Nucleus accumbens (tissue), 56 donors: Measurements from ENCODE around the gene BBS1.
A peak's percentile ranks its signal among the peaks of the same experiment; 100 is the strongest.
"Not testable (repeated sequence)": the region's sequence is repeated elsewhere in the genome, so short reads cannot be mapped to it uniquely, and the experiment has no call there.

Source experiments
- DNase-seq, 56 donors: peaks; one replicate each; lab custom pipeline; 2025; lab: John Stamatoyannopoulos, UW

Gene BBS1

DNA sequence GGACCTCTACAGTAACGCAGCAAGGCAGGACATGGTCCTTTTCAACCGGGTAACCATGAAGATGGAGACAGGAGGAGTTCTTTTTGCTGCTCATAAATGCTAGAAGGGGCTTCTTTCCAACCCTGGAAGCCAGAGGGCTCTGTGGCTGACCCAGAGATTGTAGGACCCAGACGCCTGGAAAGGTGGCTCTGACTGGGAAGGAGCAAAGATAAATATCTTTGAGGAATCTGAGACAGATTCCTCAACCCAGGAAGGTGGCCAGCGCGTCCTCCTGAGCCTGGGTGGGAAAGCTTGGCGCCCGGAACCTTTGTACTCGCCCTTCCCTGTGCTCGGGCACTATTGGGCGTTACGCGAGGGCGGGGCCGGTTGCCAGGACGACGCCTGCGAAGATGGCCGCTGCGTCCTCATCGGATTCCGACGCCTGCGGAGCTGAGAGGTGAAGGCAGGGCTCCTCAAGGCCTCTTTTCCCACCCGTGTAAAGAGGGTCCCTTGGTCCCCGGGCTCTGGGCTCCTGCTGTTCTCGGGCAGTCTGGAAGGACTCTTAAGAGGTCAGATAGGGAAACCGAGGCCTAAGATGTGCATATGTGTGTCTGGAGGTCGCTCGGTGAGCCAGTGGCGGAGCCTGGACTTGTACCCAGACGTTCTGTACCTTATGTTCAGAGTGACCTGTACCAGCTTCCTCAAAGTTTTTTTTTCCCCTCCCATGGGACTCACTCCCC lies at the start of gene BBS1:
BBS1 (plus strand) TSS at position 365 of the 719 bp plus-strand sequence; CDS start at position 390, 25 bp downstream.
- peak in 55 of 56 donors; percentile 19 to 90 (median 73) for DNase-seq

- no peak for DNase-seq
These were observed 48.4 kb upstream of the BBS1 start for GRCh38 chr11:66462010-66462409.

- no peak for DNase-seq
These were observed 47.5 kb upstream of the BBS1 start for GRCh38 chr11:66462911-66463310.

- DNase-seq = not testable (repeated sequence)
These were observed 46.3 kb upstream of the BBS1 start for GRCh38 chr11:66464116-66464515.

DNA sequence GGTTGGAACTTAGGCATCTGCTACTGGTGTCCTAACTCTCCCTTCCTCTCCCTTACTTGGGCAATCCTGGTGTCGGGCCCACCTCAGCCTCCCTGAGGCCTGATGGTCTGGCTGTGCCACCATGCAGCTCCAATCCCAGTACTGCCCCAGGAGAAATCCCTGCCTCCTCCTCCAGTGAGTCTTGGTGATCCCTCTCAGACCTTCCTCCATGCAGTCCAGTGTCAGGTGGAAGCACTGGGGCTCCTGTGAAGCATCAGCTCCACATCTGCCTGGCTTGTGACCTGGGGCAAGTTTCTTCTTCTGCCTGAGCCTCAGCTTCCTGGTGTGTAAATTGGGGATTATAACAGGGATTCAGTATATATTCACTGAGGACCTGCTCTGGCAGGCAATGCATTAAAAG lies 45.5 kb upstream of the BBS1 start:
- no peak for DNase-seq

GRCh38 chr11:66465373-66466224 lies 44.8 kb upstream of the BBS1 start:
- DNase-seq = no peak

DNA sequence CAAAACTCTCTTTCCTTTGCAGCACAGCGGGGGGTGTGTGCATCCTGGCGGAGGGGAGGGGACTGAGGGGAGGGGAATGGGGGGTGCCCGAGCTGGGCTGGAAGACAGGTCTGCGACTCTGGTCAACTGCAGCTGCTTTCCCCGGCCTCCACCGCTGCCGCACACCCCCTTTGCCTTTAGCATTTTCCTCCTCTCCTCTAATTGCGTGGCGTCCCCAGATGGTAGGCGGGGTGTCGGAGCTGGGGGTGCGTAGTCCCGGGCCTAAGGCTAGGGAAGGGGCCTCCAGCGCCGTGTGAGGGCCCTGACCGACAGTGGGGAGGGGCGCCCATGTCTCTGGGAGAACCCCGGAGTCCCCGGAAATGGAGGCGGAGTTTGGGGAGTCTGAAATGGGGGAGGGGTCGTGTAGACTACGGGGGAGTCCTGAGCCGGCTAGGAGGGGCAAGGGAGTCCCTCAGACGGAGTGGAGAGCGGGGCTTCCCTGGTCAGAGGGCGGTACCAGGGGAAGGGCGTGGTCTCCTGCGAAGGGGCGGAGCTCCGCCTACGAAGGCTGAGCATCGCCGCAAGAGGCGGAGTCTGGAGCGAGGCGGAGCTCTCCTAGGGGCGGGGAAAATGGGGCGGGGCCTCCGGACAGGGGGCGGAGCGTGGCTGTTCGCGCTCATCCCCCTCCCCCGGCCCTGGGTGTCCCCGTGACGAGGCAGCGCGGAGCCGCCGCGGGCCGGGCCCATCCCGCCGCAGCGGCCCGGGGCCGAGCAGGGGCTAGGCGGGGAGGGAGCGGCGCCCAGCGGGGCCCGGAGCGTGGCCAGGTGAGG lies 44.0 kb upstream of the BBS1 start, which contains the start of gene PELI3:
PELI3 (plus strand) TSS at position 681 of the 809 bp plus-strand sequence. CDS start 1,224 bp downstream, outside the sequence.
- peak; percentile 35 to 97 (median 90) for DNase-seq

- DNase-seq = peak in 15 of 56 donors; percentile 7 to 67 (median 24)
These were observed 43.3 kb upstream of the BBS1 start for GRCh38 chr11:66467034-66467659.

DNA sequence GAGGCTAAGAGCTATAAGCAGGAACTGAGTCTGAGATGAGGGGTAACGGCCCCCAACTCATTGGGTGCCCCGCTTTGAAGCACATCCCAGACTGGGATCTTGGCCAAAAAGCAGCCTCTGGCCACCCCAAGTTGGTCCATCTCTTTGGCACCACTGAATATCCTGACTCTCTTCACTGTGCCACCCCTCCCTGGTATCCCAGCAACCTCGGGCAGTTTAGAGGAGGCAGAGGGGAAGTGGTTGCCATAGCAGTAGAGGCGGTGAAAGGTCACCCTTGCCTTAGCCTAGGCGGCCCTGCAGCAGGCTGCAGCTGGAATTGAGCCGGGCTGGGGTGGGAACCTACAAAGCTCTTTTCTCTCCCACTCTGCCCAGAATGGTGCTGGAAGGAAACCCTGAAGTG lies 42.7 kb upstream of the BBS1 start:
- peak in 9 of 56 donors; percentile 9 to 24 (median 11) for DNase-seq

DNA sequence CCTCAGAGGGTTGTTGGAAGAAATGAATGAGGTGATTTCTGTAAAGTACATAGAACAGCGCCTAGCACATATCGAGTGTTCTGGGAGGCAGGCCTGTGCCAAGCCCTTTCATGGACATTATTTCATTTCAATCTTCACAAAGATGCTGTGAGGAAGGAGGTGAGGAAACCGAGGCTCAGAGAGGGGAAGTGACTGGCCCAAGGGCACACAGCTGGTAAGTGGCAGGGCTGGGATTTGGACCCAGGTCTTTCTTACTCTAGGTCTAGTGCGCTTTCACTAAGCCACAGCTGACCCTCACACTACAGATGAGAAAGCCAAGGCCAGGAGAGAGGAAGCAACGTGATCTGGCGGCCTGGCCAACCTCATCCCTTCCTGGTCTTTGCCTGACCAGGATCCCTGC lies 41.7 kb upstream of the BBS1 start:
- DNase-seq = no peak

DNA sequence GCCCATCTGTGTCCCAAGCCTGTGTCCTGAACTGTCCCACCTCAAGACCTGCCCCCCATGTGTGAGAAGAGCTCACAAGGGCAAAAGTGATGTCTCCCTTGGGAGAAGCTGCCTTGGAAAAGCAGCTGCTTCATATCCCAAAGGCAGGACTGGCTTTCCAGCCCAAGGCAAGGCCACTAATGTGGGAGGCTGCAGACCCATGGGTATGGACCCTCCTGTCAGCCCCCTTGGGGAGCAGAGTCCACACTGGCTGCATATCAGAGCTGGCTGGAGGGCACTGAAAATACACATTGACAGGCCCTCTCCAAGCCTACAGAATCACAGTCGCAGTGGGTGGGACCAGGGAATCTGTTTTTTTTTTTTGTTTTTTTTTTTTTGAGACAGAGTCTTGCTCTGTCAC lies 41.0 kb upstream of the BBS1 start:
- DNase-seq = no peak

DNA sequence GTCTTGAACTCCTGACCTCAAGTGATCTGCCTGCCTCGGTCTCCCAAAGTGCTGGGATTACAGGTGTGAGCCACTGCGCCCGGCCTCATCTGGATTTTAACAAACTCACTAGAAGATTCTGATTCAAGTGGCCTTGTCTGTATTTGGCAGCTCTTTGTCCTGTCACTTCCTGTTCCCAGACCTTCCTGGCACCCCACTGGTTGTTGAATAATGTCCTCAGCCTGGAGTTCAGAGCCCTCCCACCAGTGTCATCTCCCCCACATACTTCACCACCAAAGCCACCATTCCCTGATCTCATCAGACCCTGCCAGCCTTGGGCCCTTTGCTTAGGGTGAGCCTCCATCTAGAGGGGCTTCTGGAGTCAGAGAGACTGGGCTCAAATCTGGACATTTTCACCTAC lies 40.4 kb upstream of the BBS1 start:
- no peak for DNase-seq

DNA sequence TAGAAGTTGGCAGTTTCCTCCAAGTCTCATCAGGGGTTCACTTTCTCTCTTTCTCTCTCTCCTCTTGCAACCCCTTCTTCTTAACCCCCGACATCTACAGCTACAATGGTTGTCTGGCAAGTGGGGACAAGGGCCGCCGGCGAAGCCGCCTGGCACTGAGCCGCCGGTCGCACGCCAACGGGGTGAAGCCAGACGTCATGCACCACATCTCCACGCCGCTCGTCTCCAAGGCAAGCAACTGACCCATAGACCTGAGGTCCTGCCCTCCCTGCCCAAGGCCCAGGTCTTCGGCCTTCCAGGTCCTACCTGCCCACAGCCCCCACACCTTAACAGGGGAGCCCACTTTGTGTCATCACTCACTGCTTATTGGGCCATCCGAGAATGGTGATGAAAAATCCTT lies 39.3 kb upstream of the BBS1 start:
- no peak for DNase-seq

GRCh38 chr11:66472054-66472453 lies 38.4 kb upstream of the BBS1 start:
- DNase-seq = no peak

- no peak for DNase-seq
These were observed 37.3 kb upstream of the BBS1 start for GRCh38 chr11:66473167-66473566.

DNA sequence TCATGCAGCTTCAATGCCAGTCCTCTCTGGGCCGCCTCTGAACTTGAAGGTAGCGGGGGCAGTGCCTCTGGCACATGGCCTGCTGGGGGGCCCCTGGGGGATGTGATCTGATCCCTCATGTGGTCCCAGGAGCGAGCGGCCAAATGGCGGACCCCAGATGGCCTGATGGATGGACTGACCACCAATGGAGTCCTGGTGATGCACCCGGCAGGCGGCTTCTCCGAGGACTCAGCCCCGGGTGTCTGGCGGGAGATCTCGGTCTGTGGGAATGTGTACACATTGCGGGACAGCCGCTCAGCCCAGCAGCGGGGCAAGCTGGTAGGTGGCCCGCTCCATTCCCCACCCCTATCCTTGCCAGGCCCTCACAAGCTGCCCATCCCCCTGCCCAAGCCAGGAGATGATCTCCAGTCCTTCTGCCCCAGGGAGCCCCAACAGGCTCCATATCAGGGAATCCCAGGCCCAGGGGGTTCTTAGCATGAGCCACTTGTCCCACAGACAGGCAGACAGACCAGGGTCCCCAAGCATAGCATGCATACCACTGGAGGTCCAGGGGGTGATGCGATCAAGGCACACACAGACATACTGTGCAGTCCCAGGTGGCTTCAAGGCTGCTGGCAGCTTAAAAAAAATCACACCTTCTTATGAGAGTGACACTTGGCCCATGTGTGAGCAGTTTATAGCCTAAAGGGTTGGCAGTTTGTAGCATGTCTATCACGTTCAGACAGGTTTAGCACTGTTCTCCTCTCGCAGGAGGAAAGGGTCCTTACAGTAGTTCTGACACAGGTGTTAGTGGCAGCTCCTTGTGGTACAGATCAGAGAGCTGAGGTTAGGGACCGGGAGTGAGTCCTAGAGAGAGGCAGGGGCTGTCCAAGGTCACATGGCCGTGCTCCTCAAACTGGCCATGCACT lies 36.6 kb upstream of the BBS1 start:
- no peak for DNase-seq

GRCh38 chr11:66475349-66476172 lies 34.9 kb upstream of the BBS1 start:
- no peak for DNase-seq

DNA sequence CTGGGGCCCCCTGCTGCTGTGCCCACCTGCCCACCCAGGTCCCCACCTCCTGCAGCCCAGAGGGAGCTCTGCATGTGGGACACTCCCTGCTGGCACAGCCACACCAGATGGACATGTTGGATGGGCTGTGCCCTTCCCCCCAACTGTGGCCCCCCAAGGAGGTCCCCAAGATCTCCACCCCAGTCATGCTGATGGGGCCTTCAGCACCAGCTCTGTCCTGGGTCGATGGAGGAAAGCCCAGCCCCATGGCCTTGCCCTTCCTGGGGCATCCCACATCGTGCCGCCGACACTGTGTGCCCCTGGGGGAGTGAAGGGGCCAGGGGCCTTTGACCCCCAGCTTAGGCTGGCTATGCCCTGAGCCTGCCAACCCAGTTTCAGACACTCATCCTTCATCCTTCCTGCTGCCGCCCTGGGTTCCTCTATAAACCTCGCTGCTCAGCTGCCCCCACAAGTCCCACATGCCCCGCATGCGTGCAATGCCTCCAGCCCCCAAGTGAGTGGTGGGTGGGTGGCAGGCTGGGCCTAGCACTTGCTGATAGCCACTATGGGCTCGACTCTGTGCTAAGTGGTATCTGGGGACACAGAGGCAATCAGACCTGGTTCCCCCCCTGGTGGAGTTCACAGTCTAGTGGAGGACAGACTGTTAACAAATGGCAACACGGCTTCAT lies 34.1 kb upstream of the BBS1 start:
- DNase-seq = no peak
